ENCODE results near the gene DISP2. TPM values are rescaled to one million over a fixed set of nuclear protein-coding genes. Genes with fewer than 3 reads are reported as not detected.
A peak's percentile ranks its signal among the peaks of the same experiment; 100 is the strongest.

DISP2 gene
- total and polyA plus RNA-seq, 2 donors from 2014 or later: 0.04 to 0.69 TPM

DNA sequence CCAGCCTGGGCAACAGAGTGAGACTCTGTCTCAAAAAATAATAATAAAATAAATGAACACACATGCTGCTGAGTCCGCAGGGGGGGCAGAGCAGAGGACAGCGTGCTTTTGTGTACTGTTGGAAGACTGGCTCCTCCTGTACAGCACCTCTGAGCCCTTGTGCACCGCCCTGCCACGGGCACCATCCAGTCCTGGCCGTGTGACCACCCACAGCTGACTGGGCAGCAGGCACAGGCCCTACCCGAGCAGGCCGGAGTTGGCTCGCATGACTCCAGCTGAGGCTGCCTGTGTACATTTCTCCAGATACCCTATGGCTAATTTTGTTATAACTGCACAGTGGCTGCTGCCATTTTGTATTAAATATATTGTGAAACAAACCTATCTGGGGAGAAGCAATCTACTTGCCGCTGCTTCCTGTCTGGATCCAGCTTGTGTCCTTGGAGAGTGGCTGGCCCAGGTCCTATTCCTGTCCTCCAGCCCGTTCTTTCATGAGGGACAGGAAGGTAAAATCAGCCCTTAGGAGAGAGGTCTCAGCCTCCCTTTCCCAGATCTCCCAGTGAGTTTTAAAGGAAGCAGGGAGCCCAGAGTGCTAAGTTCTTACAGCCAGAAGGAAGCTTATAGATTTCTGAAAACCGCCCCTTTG lies 62.2 kb downstream of the DISP2 start:
- Histone ChIP-seq H3K36me3 (ENCODE audit: control insufficient read depth in 2 of 3, insufficient read depth in 3 of 3, low read length in 3 of 3) (peaks cover 6 to 12% (median 11%) of the 10 kb centered on the region in 3 donors), H3K4me3 (ENCODE audit: low read length in 3 of 3) (no peak overlapping the region), H3K4me1 (ENCODE audit: control insufficient read depth in 2 of 3, insufficient read depth in 2 of 3, low read depth in 1 of 3, low read length in 3 of 3) (peaks cover 0 to 13% (median 12%) of the 10 kb centered on the region in 3 donors), H3K9ac (ENCODE audit: low read length in 3 of 3) (peak overlapping the region in 1 of 3 donors; percentile 9), H3K9me3 (ENCODE audit: control insufficient read depth in 2 of 3, insufficient read depth in 1 of 3, low read length in 3 of 3) (no peaks in the 10 kb centered on the region), H3K27ac (ENCODE audit: low read depth in 2 of 2, low read length in 2 of 2) (no peak overlapping the region), H3K27me3 (ENCODE audit: control insufficient read depth, insufficient read depth, low read length) (no peaks in the 10 kb centered on the region)
- FAIRE-seq: no peak
- no peak for DNase-seq
- intact Hi-C loops (cut with DNase I): loop anchor here (10.0 kb wide), 1 partner anchor 145 kb away; no protein-coding TSS in a partner anchor
- TF ChIP-seq, protein P1, sequence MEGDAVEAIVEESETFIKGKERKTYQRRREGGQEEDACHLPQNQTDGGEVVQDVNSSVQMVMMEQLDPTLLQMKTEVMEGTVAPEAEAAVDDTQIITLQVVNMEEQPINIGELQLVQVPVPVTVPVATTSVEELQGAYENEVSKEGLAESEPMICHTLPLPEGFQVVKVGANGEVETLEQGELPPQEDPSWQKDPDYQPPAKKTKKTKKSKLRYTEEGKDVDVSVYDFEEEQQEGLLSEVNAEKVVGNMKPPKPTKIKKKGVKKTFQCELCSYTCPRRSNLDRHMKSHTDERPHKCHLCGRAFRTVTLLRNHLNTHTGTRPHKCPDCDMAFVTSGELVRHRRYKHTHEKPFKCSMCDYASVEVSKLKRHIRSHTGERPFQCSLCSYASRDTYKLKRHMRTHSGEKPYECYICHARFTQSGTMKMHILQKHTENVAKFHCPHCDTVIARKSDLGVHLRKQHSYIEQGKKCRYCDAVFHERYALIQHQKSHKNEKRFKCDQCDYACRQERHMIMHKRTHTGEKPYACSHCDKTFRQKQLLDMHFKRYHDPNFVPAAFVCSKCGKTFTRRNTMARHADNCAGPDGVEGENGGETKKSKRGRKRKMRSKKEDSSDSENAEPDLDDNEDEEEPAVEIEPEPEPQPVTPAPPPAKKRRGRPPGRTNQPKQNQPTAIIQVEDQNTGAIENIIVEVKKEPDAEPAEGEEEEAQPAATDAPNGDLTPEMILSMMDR (IDR thresholded peaks at IDR 0.05; ENCODE audit: borderline replicate concordance, extremely low read depth, insufficient read depth): no peak

DNA sequence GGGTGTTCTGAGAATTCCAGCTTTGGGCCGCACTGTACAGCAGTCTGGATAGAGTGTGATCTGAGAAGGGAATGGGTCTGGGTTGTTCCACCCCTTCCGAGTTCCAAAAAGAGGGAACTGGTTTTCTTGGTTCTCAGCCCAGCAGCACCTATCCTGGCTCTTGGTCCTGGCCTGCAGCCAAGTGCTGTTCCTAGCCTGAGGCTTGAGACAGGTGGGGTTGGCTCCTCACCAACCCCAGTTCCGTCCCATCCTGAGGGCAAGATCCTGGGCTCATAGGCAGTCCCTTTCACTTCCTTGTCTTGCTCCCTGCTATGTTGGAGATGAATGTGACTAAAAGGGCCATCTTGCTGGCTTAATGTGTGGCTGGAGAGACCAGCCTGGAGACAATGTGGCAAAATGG lies 62.8 kb downstream of the DISP2 start:
- TF ChIP-seq, protein P1 (IDR thresholded peaks at IDR 0.05; ENCODE audit: borderline replicate concordance, extremely low read depth, insufficient read depth): no peak
- peaks cover 2 to 8% (median 5%) of the 10 kb centered on the region in 3 donors for H3K36me3 ChIP-seq (ENCODE audit: control insufficient read depth in 2 of 3, insufficient read depth in 3 of 3, low read length in 3 of 3)
- no peaks in the 10 kb centered on the region for H3K9me3 ChIP-seq (ENCODE audit: control insufficient read depth in 2 of 3, insufficient read depth in 1 of 3, low read length in 3 of 3)
- peak overlapping the region in 1 of 3 donors; percentile 9 for H3K9ac ChIP-seq (ENCODE audit: low read length in 3 of 3)
- H3K27me3 ChIP-seq (ENCODE audit: control insufficient read depth, insufficient read depth, low read length): no peaks in the 10 kb centered on the region
- DNase-seq (peak in 1 of 5 donors; percentile 85), FAIRE-seq (no peak)
- peaks cover 0 to 13% (median 12%) of the 10 kb centered on the region in 3 donors for H3K4me1 ChIP-seq (ENCODE audit: control insufficient read depth in 2 of 3, insufficient read depth in 2 of 3, low read depth in 1 of 3, low read length in 3 of 3)
- intact Hi-C loops (cut with DNase I): loop anchor here (10.0 kb wide), 1 partner anchor 146 kb away; no protein-coding TSS in a partner anchor
- H3K27ac ChIP-seq (ENCODE audit: low read depth in 2 of 2, low read length in 2 of 2): no peak overlapping the region
- H3K4me3 ChIP-seq (ENCODE audit: low read length in 3 of 3): no peak overlapping the region

DNA sequence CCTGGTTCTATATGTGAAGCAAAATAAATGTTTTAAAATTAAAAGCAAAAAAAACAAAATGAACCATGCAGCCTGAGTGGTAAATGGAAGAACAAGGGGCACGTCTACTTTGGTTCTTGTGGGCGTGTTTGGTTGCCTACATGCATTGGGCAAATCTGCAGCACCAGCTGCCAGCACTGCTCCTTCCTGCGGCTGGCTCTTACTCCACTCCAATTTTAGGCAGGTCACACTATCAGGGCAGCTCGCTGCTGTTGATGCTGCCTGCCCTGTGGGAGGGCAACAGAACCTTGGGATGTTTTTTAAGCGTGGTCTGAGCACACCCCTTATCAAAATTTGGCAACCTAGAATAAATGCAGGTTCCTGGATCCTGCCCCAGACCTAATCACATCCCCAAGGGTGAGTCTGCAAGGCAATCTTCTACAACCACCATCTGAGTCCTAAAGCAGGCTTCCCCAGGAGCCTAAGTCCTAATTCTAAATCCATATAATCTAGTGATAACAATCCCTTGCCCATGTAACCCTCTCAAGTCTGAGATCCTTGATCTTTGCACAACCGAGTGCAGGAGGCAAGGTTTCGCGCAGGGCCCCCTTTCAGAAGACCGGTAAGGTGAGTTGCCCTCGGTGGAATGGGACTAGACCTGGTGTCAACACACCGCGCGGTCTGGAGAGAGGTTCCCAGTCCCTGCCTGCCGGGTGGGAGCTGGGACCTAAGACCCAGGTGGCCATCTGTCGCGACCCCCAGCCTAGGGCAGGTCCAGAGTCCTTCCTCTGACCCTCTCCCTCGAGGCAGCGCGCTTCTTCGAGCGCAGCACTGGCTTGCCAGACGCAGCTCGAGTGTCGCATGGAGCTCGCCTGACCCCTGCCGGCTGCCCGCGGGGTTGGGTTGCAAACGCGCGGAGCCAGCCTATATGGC lies 63.5 kb downstream of the DISP2 start:
- peak; percentile 78 to 92 (median 83) for DNase-seq
- no peak overlapping the region for H3K9ac ChIP-seq (ENCODE audit: low read length in 3 of 3)
- H3K4me3 ChIP-seq (ENCODE audit: low read length in 3 of 3): no peak overlapping the region

More for the DNA sequence above, 63.5 kb downstream of the DISP2 start:
- Histone ChIP-seq H3K36me3 (ENCODE audit: control insufficient read depth in 2 of 3, insufficient read depth in 3 of 3, low read length in 3 of 3) (peaks cover 0 to 3% (median 3%) of the 10 kb centered on the region in 3 donors), H3K27me3 (ENCODE audit: control insufficient read depth, insufficient read depth, low read length) (no peaks in the 10 kb centered on the region), H3K9me3 (ENCODE audit: control insufficient read depth in 2 of 3, insufficient read depth in 1 of 3, low read length in 3 of 3) (no peaks in the 10 kb centered on the region), H3K4me1 (ENCODE audit: control insufficient read depth in 2 of 3, insufficient read depth in 2 of 3, low read depth in 1 of 3, low read length in 3 of 3) (peaks cover 0 to 13% (median 12%) of the 10 kb centered on the region in 3 donors), H3K27ac (ENCODE audit: low read depth in 2 of 2, low read length in 2 of 2) (no peak overlapping the region)
- intact Hi-C loops (cut with DNase I): loop anchor here (10.0 kb wide), 1 partner anchor 147 kb away; no protein-coding TSS in a partner anchor
- no peak for FAIRE-seq
- TF ChIP-seq, protein P1 (IDR thresholded peaks at IDR 0.05; ENCODE audit: borderline replicate concordance, extremely low read depth, insufficient read depth): peak; percentile 98
